ENCODE measurements around the gene CCDC3.

The CCDC3 gene

GRCh38 chr10:12922117-12922900 lies 79.2 kb downstream of the CCDC3 start:
- DNase-seq (ENCODE audit: low read depth): no peak

DNA sequence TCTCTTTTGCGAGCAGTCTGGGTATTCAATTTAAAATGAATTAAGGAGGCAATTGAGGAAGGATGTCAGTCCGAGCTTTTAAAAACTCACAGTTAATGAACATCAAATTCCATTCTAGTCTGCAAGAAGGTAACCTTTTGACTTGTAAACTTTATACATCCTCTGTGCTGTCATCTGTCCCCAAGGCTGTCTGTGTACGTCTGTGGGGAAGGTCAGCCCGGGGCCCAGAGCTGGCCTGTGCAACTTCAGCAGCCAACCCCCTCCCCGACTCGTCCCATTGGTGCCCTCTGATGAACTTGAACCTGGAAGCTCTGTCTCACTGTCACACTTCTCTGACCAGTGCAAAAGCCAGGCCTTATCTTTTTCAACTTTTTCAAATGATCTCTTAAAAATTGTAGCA lies 80.3 kb downstream of the CCDC3 start:
- no peak for DNase-seq (ENCODE audit: low read depth)

- no peak for DNase-seq (ENCODE audit: low read depth)
These were observed 81.9 kb downstream of the CCDC3 start for GRCh38 chr10:12919574-12919973.

GRCh38 chr10:12916587-12916986 lies 84.9 kb downstream of the CCDC3 start:
- DNase-seq (ENCODE audit: low read depth): no peak

GRCh38 chr10:12915637-12916168 lies 85.8 kb downstream of the CCDC3 start:
- DNase-seq (ENCODE audit: low read depth): no peak

- no peak for DNase-seq (ENCODE audit: low read depth)
These were observed 87.4 kb downstream of the CCDC3 start for GRCh38 chr10:12914111-12914510.

DNA sequence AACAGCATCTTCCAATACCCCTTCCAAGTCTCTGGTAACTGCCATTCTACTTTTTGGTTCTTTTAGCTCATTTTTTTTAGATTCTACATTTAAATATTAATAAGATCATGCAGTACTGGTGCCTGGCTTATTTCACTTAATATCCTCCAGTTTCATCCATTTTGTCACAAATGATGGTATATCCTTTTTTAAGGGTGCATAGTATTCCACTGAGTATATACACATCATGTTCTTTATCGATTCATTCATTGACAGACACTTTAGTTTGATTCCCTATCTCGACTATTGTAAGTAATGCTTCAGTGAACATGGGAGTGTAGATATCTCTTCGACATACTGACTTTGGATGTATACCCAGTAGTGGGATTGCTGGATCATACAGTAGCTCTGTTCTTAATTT lies 89.7 kb downstream of the CCDC3 start:
- no peak for DNase-seq (ENCODE audit: low read depth)

- no peak for DNase-seq (ENCODE audit: low read depth)
These were observed 90.7 kb downstream of the CCDC3 start for GRCh38 chr10:12910835-12911234.

DNA sequence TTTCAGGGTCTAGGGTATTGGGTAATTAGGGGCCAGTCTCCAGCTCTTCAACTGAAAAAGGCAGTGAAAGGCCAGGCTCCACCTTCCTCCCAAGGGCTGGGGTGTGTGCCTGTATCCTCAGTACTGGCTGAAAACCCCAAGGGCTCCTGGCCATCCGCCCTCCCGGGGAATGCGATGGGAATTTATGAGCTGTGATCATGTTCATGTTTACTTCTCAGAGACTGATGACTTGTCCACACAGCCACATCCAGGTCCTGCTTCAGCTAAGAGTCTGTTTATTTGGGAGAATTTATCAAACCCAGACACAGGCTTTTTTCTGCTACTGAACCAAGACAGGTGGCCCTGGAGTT lies 91.7 kb downstream of the CCDC3 start:
- peak; percentile 0 for DNase-seq (ENCODE audit: low read depth)

GRCh38 chr10:12909182-12909835 lies 92.2 kb downstream of the CCDC3 start:
- no peak for DNase-seq (ENCODE audit: low read depth)

- no peak for DNase-seq (ENCODE audit: low read depth)
These were observed 92.7 kb downstream of the CCDC3 start for GRCh38 chr10:12908773-12909172.

- DNase-seq (ENCODE audit: low read depth): peak; percentile 1
These were observed 93.9 kb downstream of the CCDC3 start for GRCh38 chr10:12907656-12908055.

DNA sequence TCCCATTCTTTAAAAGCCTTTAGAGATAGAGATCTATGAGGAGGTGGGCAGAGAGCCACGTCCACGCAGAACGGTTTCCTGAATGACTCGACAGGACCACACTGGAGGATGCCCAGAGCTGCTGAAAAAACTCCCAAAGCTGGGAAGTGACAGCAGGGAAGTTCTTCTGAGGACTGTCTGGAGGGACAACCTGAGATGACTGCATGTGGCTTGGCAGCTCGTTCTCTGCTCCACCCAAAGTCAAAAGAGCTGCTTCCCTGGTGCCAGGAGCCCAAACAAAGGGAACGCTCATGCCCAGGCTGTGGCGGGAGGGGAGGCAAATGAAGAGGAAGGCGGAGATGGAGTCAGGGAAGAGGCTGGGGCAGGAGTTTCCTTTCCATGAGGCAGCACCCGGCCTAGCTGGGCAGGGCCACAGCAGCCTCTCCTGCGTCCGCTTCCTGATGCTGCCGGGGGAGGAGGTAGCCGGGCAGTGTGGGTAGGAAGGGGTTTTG lies 95.4 kb downstream of the CCDC3 start:
- no peak for DNase-seq (ENCODE audit: low read depth)

DNA sequence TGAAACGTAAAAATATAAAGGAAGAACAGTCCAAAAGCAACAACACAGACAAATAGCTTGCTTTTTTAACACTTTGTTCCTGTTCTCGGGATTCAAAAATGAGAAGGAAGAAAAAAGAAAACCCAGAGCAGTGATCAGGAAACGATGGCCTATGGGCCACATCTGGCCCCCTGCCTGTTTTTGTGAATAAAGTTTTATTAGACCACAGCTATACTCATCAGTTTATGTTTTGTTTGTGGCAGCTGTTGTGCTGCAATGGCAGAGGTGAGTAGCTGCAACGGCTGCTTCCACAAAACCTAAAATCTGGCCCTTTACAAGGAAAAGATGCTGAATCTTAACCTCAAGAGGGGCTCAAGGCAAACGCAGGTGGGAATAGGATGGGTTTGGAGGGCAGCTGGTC lies 96.4 kb downstream of the CCDC3 start:
- no peak for DNase-seq (ENCODE audit: low read depth)

DNA sequence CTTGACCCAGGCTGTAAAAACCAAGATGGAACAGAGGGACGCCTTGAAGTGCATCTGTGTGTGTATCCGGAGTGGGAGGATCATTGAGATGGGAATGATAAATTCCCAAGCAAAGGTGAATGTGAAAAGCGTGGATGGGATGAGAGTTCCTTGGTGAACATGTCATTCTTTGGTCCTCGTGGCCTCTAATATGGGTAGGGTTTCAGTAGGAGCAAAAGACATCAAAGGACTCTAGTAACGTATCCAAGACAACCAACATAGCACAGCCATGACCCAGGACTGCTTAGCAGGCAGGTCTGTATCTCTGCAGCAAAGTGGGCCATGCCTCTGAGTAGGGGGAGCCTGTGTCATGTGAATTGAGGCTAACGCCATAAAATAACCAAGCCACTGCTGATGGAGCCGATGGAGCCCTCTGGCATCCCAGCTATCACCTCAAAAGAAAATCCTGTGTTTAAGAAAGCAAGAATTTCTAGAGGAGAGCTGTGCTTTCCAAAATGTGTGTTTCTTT lies 98.6 kb downstream of the CCDC3 start:
- DNase-seq (ENCODE audit: low read depth): no peak

DNA sequence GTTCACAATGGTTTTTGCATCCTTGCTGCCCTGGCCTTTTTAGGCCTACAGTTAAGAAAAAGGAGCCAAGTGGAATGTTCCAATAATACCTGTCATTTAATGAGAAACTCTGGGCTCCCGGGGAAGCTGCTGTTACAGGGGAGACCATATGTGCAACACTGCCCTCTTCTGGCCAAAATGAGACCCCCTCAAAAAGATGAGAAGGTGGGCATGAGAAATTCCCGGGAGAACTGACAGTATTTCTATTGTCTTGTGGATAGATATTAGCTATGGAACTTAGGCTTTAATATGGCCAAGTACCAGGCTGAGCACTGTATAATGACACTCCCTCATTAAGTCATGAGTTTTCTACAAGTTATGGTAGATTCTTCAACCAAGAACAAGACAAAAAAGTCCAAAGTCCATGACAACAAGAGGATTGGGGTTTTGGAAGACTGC lies 99.4 kb downstream of the CCDC3 start:
- peak; percentile 57 for DNase-seq (ENCODE audit: low read depth)

GRCh38 chr10:12899546-12899945 lies 102.0 kb downstream of the CCDC3 start:
- DNase-seq (ENCODE audit: low read depth): no peak

DNA sequence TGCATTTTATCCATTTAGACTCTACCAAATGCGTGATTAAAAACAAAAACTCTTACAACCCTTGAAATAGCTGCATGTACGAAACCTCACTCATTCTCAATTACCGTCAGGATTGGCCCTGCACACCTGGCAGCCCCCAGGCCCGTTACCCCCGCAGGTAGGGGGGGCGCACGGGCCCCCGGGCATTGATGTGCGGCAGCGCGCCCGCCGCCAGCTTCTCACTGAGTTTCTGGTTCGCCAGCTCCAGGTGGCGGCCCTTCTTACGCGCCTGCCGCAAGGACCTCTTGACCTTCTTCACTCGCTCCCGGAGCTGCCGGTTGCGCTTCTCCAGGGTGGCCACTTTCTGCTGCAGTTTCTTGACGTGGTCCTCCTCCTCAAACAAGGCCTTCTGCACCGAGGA lies 103.2 kb downstream of the CCDC3 start:
- DNase-seq (ENCODE audit: low read depth): no peak

- DNase-seq (ENCODE audit: low read depth): no peak
These were observed 104.2 kb downstream of the CCDC3 start for GRCh38 chr10:12897278-12897677.

DNA sequence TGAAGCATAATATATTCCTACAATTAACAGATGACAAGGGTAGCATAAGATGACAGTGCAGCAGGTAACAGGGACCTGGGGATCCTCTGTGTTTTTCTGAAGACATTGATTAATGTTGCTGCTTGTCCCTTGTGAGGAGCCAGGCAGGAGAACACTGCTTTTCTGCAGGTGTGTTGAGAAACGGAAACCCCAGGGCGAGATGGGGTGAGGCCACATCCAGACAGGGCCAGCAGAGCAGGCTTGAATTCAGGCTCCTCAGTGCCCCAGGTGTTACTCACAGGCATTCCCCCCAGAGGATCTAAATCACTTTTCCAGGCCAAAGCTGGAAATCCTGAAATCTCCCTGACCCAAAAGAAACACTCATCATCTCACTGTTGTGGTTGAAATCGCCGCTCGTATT lies 105.3 kb downstream of the CCDC3 start:
- DNase-seq (ENCODE audit: low read depth): no peak

DNA sequence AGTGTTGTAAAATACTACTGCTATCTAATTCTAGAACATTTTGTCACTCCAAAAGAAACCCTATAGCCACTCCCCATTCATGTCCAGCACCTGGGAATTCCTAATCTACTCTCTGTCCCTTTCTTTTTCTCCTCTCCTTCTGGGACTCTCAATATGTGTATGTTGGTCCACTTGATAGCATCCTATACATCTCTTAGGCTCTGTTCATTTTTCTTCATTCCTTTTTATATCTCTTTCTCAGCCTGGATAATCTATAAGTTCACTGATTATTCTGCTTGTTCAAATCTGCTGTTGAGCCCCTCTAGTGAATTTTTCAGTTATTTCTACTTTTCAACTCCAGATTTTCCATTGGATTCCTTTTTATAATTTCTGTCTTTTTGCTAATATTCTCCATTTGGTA lies 108.6 kb downstream of the CCDC3 start:
- no peak for DNase-seq (ENCODE audit: low read depth)

DNA sequence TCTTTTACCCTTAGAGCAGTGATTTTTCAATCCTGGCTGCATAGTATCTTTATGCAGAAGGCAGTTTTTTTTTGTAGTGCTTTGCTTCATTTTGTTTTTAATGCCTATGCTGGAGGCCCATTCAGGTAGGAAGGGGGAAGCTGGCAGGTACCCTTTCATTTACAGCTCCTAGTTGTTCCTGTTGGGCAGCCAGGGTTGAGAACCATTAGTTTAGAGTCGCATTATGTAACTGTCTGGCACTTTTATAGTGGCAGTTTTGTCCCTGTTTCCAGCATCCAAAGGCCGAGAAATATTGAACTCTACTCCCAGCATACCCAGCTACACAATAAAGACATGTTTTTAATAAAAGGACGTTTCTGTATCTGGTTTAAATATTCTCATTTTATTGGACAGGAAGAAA lies 110.6 kb downstream of the CCDC3 start:
- no peak for DNase-seq (ENCODE audit: low read depth)

GRCh38 chr10:12888470-12888869 lies 113.0 kb downstream of the CCDC3 start:
- no peak for DNase-seq (ENCODE audit: low read depth)

Data from ELR (cell line).